Glomerular visceral epithelial cell (primary cell): ENCODE data around the gene HPCAL1.

Experiments used
- DNase-seq: peaks from one replicate; pipeline ENCODE4 v3.0.0-alpha.2; 2016; ENCODE audit errors: extremely low spot score

The HPCAL1 gene

GRCh38 chr2:10424916-10425505 lies 122.3 kb downstream of the HPCAL1 start:
- no peak for DNase-seq

- no peak for DNase-seq
These were observed 123.0 kb downstream of the HPCAL1 start for GRCh38 chr2:10425699-10426098.

- no peak for DNase-seq
These were observed 124.3 kb downstream of the HPCAL1 start for GRCh38 chr2:10426726-10427617.

- no peak for DNase-seq
These were observed 124.9 kb downstream of the HPCAL1 start for GRCh38 chr2:10427618-10427949.

- no peak for DNase-seq
These were observed 125.7 kb downstream of the HPCAL1 start for GRCh38 chr2:10428355-10428754.

- DNase-seq: no peak
These were observed 126.2 kb downstream of the HPCAL1 start for GRCh38 chr2:10428924-10429323.

- no peak for DNase-seq
These were observed 128.3 kb downstream of the HPCAL1 start for GRCh38 chr2:10430886-10431622.

GRCh38 chr2:10431797-10432196 lies 129.1 kb downstream of the HPCAL1 start:
- no peak for DNase-seq

- peak; percentile 45 for DNase-seq
These were observed 129.8 kb downstream of the HPCAL1 start for GRCh38 chr2:10432311-10433181.

GRCh38 chr2:10433264-10433946 lies 130.7 kb downstream of the HPCAL1 start:
- no peak for DNase-seq

GRCh38 chr2:10433947-10434885 lies 131.5 kb downstream of the HPCAL1 start:
- DNase-seq: no peak

- DNase-seq: peak; percentile 76
These were observed 132.4 kb downstream of the HPCAL1 start for GRCh38 chr2:10434886-10435819.

GRCh38 chr2:10435820-10436204 lies 133.1 kb downstream of the HPCAL1 start:
- no peak for DNase-seq

- DNase-seq: no peak
These were observed 133.9 kb downstream of the HPCAL1 start for GRCh38 chr2:10436583-10437110.

- no peak for DNase-seq
These were observed 135.1 kb downstream of the HPCAL1 start for GRCh38 chr2:10437806-10438205.

GRCh38 chr2:10438688-10439087 lies 136.0 kb downstream of the HPCAL1 start:
- no peak for DNase-seq

- DNase-seq: no peak
These were observed 136.6 kb downstream of the HPCAL1 start for GRCh38 chr2:10439185-10439879.

GRCh38 chr2:10439971-10440370 lies 137.3 kb downstream of the HPCAL1 start:
- DNase-seq: no peak
